KMS-11 (cell line): Measurements from ENCODE around the gene MRPL52.

Experiments used
- H2AFZ ChIP-seq: fragments of 200-600 bp; sonication (generic); 2 replicates; pipeline ENCODE4 v1.6.1; 2016; ENCODE audit warnings: antibody characterized with exemption, mixed run types, low read depth
- H3K27ac ChIP-seq: fragments of 200-600 bp; sonication (generic); 2 replicates; pipeline ENCODE4 v1.6.1; 2016; ENCODE audit warnings: mild to moderate bottlenecking, mixed run types
- H3K27me3 ChIP-seq: fragments of 200-600 bp; sonication (generic); 2 replicates; pipeline ENCODE4 v1.6.1; 2017; ENCODE audit warnings: mild to moderate bottlenecking, low read depth, mixed run types, moderate library complexity; ENCODE audit not compliant: insufficient read depth
- H3K36me3 ChIP-seq: fragments of 200-600 bp; sonication (generic); 2 replicates; pipeline ENCODE4 v1.6.1; 2017; ENCODE audit warnings: mild to moderate bottlenecking, mixed run types; ENCODE audit not compliant: insufficient read depth
- H3K4me1 ChIP-seq: fragments of 200-600 bp; sonication (generic); 2 replicates; pipeline ENCODE4 v1.6.1; 2016; ENCODE audit warnings: mild to moderate bottlenecking, low read depth, mixed run types; ENCODE audit not compliant: poor library complexity, severe bottlenecking
- H3K4me2 ChIP-seq: fragments of 200-600 bp; sonication (generic); 2 replicates; pipeline ENCODE4 v1.7.0; 2016; ENCODE audit warnings: mild to moderate bottlenecking, mixed run types
- H3K4me3 ChIP-seq: fragments of 200-600 bp; sonication (generic); IDR thresholded peaks from 2 replicates; pipeline ENCODE4 v1.6.1; 2017; ENCODE audit warnings: low read depth, low read length, mixed read lengths; ENCODE audit not compliant: insufficient read depth
- H3K79me2 ChIP-seq: fragments of 200-600 bp; sonication (generic); 2 replicates; pipeline ENCODE4 v1.6.1; 2016; ENCODE audit warnings: low read depth, mixed run types; ENCODE audit not compliant: insufficient read depth
- H3K9ac ChIP-seq: fragments of 200-600 bp; sonication (generic); 2 replicates; pipeline ENCODE4 v1.6.1; 2016; ENCODE audit warnings: mild to moderate bottlenecking, mixed run types
- H4K20me1 ChIP-seq: fragments of 200-600 bp; sonication (generic); 2 replicates; pipeline ENCODE4 v1.6.1; 2016; ENCODE audit warnings: mild to moderate bottlenecking, mixed run types; ENCODE audit not compliant: insufficient read depth
- TF ChIP-seq, protein P1 (sequence below): fragments of 200-600 bp; sonication (generic); conservative IDR thresholded peaks from 2 replicates; pipeline ENCODE4 v1.6.1; 2017; ENCODE audit warnings: low read depth, mild to moderate bottlenecking, antibody characterized with exemption, low read length, moderate library complexity, mixed read lengths

Gene MRPL52

DNA sequence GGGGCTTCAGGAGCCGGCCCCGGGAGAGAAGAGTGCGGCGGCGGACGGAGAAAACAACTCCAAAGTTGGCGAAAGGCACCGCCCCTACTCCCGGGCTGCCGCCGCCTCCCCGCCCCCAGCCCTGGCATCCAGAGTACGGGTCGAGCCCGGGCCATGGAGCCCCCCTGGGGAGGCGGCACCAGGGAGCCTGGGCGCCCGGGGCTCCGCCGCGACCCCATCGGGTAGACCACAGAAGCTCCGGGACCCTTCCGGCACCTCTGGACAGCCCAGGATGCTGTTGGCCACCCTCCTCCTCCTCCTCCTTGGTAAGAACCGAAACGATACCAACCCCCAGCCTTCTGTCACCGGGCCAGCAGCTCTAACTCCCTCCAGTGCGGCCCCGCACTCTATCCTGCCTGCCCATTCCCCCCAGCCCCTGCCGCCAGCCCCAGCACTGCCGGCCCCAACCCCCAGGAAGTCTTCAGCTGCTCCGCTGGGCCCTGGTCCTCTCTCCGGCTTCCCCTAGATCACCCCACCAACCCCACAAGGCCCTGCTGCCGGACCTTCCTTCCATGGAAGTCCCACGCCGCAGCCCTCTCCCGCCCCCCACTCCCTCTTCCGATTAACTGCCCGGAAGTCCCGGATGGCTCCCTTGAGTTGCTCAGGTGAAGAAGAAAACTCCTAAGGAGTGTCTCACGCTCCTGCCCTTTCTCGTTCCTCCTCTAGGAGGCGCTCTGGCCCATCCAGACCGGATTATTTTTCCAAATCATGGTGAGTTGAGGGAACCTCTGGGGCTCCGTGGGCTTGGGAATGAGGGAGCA, 42.5 kb downstream of the MRPL52 start:
- Histone ChIP-seq H4K20me1 (no peaks in the 10 kb centered on the region), H3K27me3 (no peaks in the 10 kb centered on the region), H2AFZ (peak overlapping the region; percentile 53), H3K9ac (peak overlapping the region; percentile 58), H3K4me2 (peak overlapping the region; percentile 95), H3K36me3 (no peaks in the 10 kb centered on the region), H3K4me3 (no peak overlapping the region), H3K79me2 (no peaks in the 10 kb centered on the region), H3K4me1 (peaks cover 22% of the 10 kb centered on the region), H3K27ac (peak overlapping the region; percentile 69)
- TF ChIP-seq, protein P1, sequence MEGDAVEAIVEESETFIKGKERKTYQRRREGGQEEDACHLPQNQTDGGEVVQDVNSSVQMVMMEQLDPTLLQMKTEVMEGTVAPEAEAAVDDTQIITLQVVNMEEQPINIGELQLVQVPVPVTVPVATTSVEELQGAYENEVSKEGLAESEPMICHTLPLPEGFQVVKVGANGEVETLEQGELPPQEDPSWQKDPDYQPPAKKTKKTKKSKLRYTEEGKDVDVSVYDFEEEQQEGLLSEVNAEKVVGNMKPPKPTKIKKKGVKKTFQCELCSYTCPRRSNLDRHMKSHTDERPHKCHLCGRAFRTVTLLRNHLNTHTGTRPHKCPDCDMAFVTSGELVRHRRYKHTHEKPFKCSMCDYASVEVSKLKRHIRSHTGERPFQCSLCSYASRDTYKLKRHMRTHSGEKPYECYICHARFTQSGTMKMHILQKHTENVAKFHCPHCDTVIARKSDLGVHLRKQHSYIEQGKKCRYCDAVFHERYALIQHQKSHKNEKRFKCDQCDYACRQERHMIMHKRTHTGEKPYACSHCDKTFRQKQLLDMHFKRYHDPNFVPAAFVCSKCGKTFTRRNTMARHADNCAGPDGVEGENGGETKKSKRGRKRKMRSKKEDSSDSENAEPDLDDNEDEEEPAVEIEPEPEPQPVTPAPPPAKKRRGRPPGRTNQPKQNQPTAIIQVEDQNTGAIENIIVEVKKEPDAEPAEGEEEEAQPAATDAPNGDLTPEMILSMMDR, result peak; percentile 92

DNA sequence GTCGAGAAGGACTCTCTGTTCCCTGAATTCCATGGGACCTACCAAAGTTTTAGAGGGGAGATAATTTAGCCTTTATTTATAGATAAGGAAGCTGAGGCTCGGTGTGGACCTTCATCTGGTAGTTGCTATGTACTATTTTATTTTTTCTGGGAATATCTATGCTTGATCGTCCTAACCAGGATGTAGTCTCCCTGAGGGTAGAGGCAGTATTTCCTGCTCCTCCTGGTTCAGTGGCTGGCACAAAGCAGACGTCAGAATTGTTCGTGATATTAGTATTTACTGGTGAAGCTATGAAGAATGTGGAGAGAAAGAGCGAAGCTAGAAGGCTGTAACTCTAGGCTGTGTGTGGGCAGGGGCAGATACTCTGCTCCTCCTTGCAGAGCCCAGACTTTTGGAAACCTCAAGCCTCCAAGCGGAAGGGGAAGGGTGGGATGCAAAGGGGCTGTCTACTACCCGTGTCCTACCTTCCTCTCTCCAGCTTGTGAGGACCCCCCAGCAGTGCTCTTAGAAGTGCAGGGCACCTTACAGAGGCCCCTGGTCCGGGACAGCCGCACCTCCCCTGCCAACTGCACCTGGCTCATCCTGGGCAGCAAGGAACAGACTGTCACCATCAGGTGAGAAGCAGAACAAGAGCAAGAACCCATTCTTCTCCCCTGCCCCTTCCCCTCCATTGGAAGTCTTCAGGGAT, 43.3 kb downstream of the MRPL52 start:
- peaks cover 22% of the 10 kb centered on the region for H3K4me1 ChIP-seq
- H3K9ac ChIP-seq, result peak overlapping the region; percentile 58; the same call in 1 of the 2 replicates
- TF ChIP-seq, protein P1, result peak; percentile 63
- peak overlapping the region; percentile 53; the same call in 1 of the 2 replicates for H2AFZ ChIP-seq
- H3K27ac ChIP-seq, result peak overlapping the region; percentile 69; the same call in 1 of the 2 replicates
- H3K27me3 ChIP-seq, result no peaks in the 10 kb centered on the region
- H3K79me2 ChIP-seq, result no peaks in the 10 kb centered on the region
- H3K36me3 ChIP-seq, result no peaks in the 10 kb centered on the region
- no peak overlapping the region for H3K4me3 ChIP-seq
- no peaks in the 10 kb centered on the region for H4K20me1 ChIP-seq
- H3K4me2 ChIP-seq, result peak overlapping the region; percentile 95

DNA sequence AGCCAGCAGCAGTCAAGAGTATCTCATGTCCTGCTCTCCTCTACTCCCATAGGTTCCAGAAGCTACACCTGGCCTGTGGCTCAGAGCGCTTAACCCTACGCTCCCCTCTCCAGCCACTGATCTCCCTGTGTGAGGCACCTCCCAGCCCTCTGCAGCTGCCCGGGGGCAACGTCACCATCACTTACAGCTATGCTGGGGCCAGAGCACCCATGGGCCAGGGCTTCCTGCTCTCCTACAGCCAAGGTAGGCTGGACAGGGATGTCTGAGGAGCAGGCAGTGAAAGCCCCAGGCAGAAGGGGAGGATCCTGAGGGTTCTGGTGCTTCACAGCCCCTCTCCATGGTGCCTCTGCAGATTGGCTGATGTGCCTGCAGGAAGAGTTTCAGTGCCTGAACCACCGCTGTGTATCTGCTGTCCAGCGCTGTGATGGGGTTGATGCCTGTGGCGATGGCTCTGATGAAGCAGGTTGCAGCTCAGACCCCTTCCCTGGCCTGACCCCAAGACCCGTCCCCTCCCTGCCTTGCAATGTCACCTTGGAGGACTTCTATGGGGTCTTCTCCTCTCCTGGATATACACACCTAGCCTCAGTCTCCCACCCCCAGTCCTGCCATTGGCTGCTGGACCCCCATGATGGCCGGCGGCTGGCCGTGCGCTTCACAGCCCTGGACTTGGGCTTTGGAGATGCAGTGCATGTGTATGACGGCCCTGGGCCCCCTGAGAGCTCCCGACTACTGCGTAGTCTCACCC, 45.5 kb downstream of the MRPL52 start:
- TF ChIP-seq, protein P1, result no peak
- H3K4me1 ChIP-seq, result peaks cover 14% of the 10 kb centered on the region
- no peaks in the 10 kb centered on the region for H3K36me3 ChIP-seq

DNA sequence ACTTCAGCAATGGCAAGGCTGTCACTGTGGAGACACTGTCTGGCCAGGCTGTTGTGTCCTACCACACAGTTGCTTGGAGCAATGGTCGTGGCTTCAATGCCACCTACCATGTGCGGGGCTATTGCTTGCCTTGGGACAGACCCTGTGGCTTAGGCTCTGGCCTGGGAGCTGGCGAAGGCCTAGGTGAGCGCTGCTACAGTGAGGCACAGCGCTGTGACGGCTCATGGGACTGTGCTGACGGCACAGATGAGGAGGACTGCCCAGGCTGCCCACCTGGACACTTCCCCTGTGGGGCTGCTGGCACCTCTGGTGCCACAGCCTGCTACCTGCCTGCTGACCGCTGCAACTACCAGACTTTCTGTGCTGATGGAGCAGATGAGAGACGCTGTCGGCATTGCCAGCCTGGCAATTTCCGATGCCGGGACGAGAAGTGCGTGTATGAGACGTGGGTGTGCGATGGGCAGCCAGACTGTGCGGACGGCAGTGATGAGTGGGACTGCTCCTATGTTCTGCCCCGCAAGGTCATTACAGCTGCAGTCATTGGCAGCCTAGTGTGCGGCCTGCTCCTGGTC, 46.1 kb downstream of the MRPL52 start:
- no peaks in the 10 kb centered on the region for H3K27me3 ChIP-seq
- peaks cover 7% of the 10 kb centered on the region for H3K4me1 ChIP-seq
- no peak overlapping the region for H2AFZ ChIP-seq
- H4K20me1 ChIP-seq, result no peaks in the 10 kb centered on the region
- TF ChIP-seq, protein P1, result no peak
- no peak overlapping the region for H3K4me2 ChIP-seq
- H3K79me2 ChIP-seq, result no peaks in the 10 kb centered on the region
- no peak overlapping the region for H3K9ac ChIP-seq
- H3K36me3 ChIP-seq, result no peaks in the 10 kb centered on the region
- no peak overlapping the region for H3K4me3 ChIP-seq
- no peak overlapping the region for H3K27ac ChIP-seq

More for the DNA sequence above, 45.5 kb downstream of the MRPL52 start:
- H2AFZ ChIP-seq, result no peak overlapping the region
- no peaks in the 10 kb centered on the region for H4K20me1 ChIP-seq
- H3K9ac ChIP-seq, result no peak overlapping the region
- H3K4me2 ChIP-seq, result no peak overlapping the region
- no peak overlapping the region for H3K4me3 ChIP-seq
- no peaks in the 10 kb centered on the region for H3K27me3 ChIP-seq
- H3K79me2 ChIP-seq, result no peaks in the 10 kb centered on the region
- H3K27ac ChIP-seq, result no peak overlapping the region
